ENCODE results near the gene OR2H2. TPM values are rescaled to one million over a fixed set of nuclear protein-coding genes. Genes with fewer than 3 reads are reported as not detected.
A peak's percentile ranks its signal among the peaks of the same experiment; 100 is the strongest.

Gene OR2H2
- total RNA-seq, 1 donor from 2014 or later, result not detected

- DNase-seq, result no peak
Measured at GRCh38 chr6:29630315-29630714, 45.4 kb downstream of the OR2H2 start.

GRCh38 chr6:29631209-29631810 lies 46.4 kb downstream of the OR2H2 start:
- no peak for DNase-seq

- peak; percentile 42 for DNase-seq
Measured at GRCh38 chr6:29631860-29632731, 47.2 kb downstream of the OR2H2 start.

- DNase-seq, result peak; percentile 85
Measured at GRCh38 chr6:29632789-29633533, 48.0 kb downstream of the OR2H2 start, which contains the start of gene GABBR1. TSS of gene GABBR1 (minus strand) at chr6:29633183. CDS start at chr6:29632385, 798 bp downstream.

GRCh38 chr6:29633534-29633905 lies 48.6 kb downstream of the OR2H2 start:
- DNase-seq, result no peak

GRCh38 chr6:29637247-29637646 lies 52.3 kb downstream of the OR2H2 start:
- no peak for DNase-seq

Small RNA genes lying within 50 kb of the gene (small RNA-seq; reads per million reads assigned to genes)
- gene SNORD32B, result 0.29 reads per million, percentile 10 among the genes with 10 or more reads in this experiment
- gene SUMO2P1, result not detected
- gene TMEM183AP1, result not detected

Other genes with a start within 250 kb of the OR2H2 start
- not detected for gene OR5V1, start 216.3 kb upstream of the OR2H2 start, total RNA-seq
- not detected for gene OR12D3, start 209.8 kb upstream of the OR2H2 start, total RNA-seq
- not detected for gene OR12D2, start 189.5 kb upstream of the OR2H2 start, total RNA-seq
- not detected for gene OR12D1, start 170.2 kb upstream of the OR2H2 start, total RNA-seq
- gene OR10C1, start 145.8 kb upstream of the OR2H2 start, total RNA-seq, result not detected
- not detected for gene OR11A1, start 128.1 kb upstream of the OR2H2 start, total RNA-seq
- gene OR2H1, start 128.0 kb upstream of the OR2H2 start, total RNA-seq, result not detected
- gene MAS1L, start 97.2 kb upstream of the OR2H2 start, total RNA-seq, result not detected
- gene UBD, start 25.4 kb upstream of the OR2H2 start, total RNA-seq, result 0.47 TPM
- gene GABBR1, start 48.1 kb downstream of the OR2H2 start, total RNA-seq, result 91.1 TPM
- not detected for gene MOG, start 72.0 kb downstream of the OR2H2 start, total RNA-seq
- not detected for gene ZFP57, start 96.0 kb downstream of the OR2H2 start, total RNA-seq
- gene HLA-F, start 138.3 kb downstream of the OR2H2 start, total RNA-seq, result 1.4 TPM
- not detected for gene HLA-G, start 242.7 kb downstream of the OR2H2 start, total RNA-seq